NCI-H2081 (cell line): Measurements from ENCODE around the gene VN1R5.

Experiments
- DNase-seq, 2 experiments: peaks; one replicate each; lab custom pipeline; 2025; lab: John Stamatoyannopoulos, UW

VN1R5 gene

DNA sequence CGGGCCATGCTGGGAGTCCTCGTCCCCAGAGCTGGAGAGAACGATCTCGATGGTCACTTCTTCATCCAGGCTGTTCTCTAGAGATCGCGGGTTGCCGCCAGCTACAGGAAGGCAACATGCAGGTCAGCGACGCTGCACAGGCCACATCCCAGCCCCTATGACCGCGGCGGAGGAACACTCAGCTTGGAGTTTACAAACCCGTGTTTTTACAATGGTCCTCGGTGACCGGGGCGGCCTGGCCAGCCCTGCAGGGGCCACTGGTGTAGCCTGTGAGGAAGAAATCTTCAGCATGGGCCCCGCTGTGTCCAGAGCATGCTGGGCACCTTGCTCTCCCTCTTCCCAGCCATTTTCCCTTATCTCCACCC lies 45.3 kb downstream of the VN1R5 start:
- no peak for DNase-seq

DNA sequence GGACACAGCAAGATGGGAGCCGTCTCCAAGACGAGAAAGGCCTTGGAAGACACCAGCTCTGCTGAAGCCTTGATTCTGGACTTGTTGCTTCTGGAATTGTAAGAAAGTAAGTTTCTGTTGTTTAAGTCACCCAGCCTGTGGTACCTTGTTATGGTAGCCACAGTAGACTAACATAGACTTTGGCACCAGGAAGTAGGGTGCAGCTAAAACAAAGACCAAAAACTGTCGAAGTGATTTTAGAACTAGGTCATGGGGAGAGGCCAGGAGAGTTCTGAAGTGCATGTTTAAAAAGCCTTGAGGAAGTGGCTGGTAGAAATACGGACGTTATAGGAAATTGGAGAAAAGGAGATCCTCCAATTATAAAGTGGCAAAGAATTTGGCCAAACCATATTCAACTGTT lies 47.3 kb downstream of the VN1R5 start:
- DNase-seq, result no peak

DNA sequence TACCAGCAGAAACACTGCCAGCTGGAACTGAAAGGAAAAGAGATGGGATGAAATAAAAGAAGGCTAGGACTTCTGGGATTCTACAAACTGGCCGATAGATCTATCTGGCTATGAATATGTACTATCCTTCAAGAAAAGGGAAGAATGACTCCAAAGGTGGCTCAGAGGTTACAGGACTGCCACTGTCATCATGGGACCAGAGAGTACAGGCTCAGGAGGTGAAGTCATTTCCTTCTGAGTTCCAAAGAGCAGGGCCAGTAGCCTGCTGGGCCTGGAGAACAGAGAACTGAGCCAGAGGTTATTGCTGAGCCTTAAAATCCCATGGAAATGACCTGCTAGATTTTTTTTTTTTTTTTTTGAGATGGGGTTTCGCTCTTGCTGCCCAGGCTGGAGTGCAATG lies 48.2 kb downstream of the VN1R5 start:
- DNase-seq, result no peak
